HL-60 (cell line): ENCODE results near the gene ORAI3.

Experiments
- DNase-seq, 2 experiments: peaks; one replicate each; pipeline ENCODE4 v3.0.0-alpha.2; 2010 to 2020; ENCODE audit warnings: low read depth in 1 of 2, low spot score in 1 of 2
- H3K27ac ChIP-seq: fragments of 250-450 bp; sonication (Bioruptor Pico); replicated peaks from 2 replicates; pipeline ENCODE4 v1.5.1; 2020; ENCODE audit warnings: mild to moderate bottlenecking, moderate library complexity
- H3K27me3 ChIP-seq: fragments of 250-450 bp; sonication (Bioruptor Pico); 2 replicates; pipeline ENCODE4 v1.5.1; 2021; ENCODE audit warnings: mild to moderate bottlenecking, moderate library complexity; ENCODE audit not compliant: insufficient read depth, poor library complexity, severe bottlenecking
- H3K4me3 ChIP-seq: replicated peaks from 2 replicates; pipeline ENCODE4 v1.5.1; 2011; ENCODE audit warnings: mild to moderate bottlenecking, control low read depth, low read length; ENCODE audit not compliant: insufficient read depth
- GABPA ChIP-seq: IDR thresholded peaks from 2 replicates; pipeline ENCODE4 v1.6.1; 2012; ENCODE audit warnings: low read depth
- POLR2AphosphoS5 ChIP-seq: IDR thresholded peaks from 2 replicates; pipeline ENCODE4 v1.6.1; 2012; ENCODE audit warnings: low read depth
- SPI1 ChIP-seq: IDR thresholded peaks from 2 replicates; pipeline ENCODE4 v1.6.1; 2012; ENCODE audit warnings: low read depth, mild to moderate bottlenecking, borderline replicate concordance
- TF ChIP-seq, protein P1 (sequence below): IDR thresholded peaks from one replicate; pipeline ENCODE4 v1.5.1; 2011; ENCODE audit warnings: low read length, control low read depth, inconsistent platforms; ENCODE audit not compliant: insufficient read depth
- TF ChIP-seq, protein P2 (sequence below): IDR thresholded peaks from 2 replicates; pipeline ENCODE4 v1.6.1; 2012; ENCODE audit warnings: low read depth; ENCODE audit not compliant: insufficient replicate concordance

ORAI3 gene

GRCh38 chr16:30928390-30928789 lies 20.5 kb upstream of the ORAI3 start:
- no peak for DNase-seq
- Histone ChIP-seq H3K27me3 (no peaks in the 10 kb centered on the region), H3K27ac (no peak overlapping the region), H3K4me3 (no peak overlapping the region)
- TF ChIP-seq GABPA (no peak), POLR2AphosphoS5 (no peak), SPI1 (no peak)
- TF ChIP-seq, protein P1, sequence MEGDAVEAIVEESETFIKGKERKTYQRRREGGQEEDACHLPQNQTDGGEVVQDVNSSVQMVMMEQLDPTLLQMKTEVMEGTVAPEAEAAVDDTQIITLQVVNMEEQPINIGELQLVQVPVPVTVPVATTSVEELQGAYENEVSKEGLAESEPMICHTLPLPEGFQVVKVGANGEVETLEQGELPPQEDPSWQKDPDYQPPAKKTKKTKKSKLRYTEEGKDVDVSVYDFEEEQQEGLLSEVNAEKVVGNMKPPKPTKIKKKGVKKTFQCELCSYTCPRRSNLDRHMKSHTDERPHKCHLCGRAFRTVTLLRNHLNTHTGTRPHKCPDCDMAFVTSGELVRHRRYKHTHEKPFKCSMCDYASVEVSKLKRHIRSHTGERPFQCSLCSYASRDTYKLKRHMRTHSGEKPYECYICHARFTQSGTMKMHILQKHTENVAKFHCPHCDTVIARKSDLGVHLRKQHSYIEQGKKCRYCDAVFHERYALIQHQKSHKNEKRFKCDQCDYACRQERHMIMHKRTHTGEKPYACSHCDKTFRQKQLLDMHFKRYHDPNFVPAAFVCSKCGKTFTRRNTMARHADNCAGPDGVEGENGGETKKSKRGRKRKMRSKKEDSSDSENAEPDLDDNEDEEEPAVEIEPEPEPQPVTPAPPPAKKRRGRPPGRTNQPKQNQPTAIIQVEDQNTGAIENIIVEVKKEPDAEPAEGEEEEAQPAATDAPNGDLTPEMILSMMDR, result no peak
- TF ChIP-seq, protein P2, sequence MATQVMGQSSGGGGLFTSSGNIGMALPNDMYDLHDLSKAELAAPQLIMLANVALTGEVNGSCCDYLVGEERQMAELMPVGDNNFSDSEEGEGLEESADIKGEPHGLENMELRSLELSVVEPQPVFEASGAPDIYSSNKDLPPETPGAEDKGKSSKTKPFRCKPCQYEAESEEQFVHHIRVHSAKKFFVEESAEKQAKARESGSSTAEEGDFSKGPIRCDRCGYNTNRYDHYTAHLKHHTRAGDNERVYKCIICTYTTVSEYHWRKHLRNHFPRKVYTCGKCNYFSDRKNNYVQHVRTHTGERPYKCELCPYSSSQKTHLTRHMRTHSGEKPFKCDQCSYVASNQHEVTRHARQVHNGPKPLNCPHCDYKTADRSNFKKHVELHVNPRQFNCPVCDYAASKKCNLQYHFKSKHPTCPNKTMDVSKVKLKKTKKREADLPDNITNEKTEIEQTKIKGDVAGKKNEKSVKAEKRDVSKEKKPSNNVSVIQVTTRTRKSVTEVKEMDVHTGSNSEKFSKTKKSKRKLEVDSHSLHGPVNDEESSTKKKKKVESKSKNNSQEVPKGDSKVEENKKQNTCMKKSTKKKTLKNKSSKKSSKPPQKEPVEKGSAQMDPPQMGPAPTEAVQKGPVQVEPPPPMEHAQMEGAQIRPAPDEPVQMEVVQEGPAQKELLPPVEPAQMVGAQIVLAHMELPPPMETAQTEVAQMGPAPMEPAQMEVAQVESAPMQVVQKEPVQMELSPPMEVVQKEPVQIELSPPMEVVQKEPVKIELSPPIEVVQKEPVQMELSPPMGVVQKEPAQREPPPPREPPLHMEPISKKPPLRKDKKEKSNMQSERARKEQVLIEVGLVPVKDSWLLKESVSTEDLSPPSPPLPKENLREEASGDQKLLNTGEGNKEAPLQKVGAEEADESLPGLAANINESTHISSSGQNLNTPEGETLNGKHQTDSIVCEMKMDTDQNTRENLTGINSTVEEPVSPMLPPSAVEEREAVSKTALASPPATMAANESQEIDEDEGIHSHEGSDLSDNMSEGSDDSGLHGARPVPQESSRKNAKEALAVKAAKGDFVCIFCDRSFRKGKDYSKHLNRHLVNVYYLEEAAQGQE, result no peak

- H3K27ac ChIP-seq, result no peak overlapping the region
- TF ChIP-seq, protein P1, result no peak
- TF ChIP-seq SPI1, result no peak
- TF ChIP-seq POLR2AphosphoS5, result no peak
- no peak for TF ChIP-seq GABPA
- TF ChIP-seq, protein P2, result no peak
- no peak overlapping the region for H3K4me3 ChIP-seq
- no peaks in the 10 kb centered on the region for H3K27me3 ChIP-seq
- DNase-seq, result no peak
Observed at GRCh38 chr16:30929167-30929566, 19.7 kb upstream of the ORAI3 start.

GRCh38 chr16:30930160-30930571 lies 18.7 kb upstream of the ORAI3 start:
- H3K27ac ChIP-seq, result no peak overlapping the region
- no peak for DNase-seq
- no peak overlapping the region for H3K4me3 ChIP-seq
- H3K27me3 ChIP-seq, result no peaks in the 10 kb centered on the region
- TF ChIP-seq, protein P1, result no peak
- TF ChIP-seq GABPA, result no peak
- no peak for TF ChIP-seq POLR2AphosphoS5
- TF ChIP-seq, protein P2, result no peak
- no peak for TF ChIP-seq SPI1
